GM23338 (cell line): ENCODE measurements around the gene TRAF1. TPM values are rescaled to one million over a fixed set of nuclear protein-coding genes. Genes with fewer than 3 reads are reported as not detected.

Experiments used
- ATAC-seq: fragments of 200-7000 bp; cut with Tn5 transposase; 3 replicates; pipeline ENCODE4 v1.9.1; 2020
- DNase-seq: peaks from one replicate; pipeline ENCODE4 v3.0.0-alpha.2; 2015; ENCODE audit warnings: low spot score
- H2AFZ ChIP-seq: fragments of 200-600 bp; sonication (generic); 2 replicates; pipeline ENCODE4 v1.8.0; 2016; ENCODE audit warnings: antibody characterized with exemption, mild to moderate bottlenecking, moderate library complexity
- H3F3A ChIP-seq: fragments of 200-600 bp; sonication (generic); replicated peaks from 2 replicates; pipeline ENCODE4 v1.8.0; 2017; ENCODE audit warnings: antibody characterized with exemption, mixed run types, low read depth
- H3K27ac ChIP-seq: fragments of 200-600 bp; sonication (generic); 2 replicates; pipeline ENCODE4 v1.6.1; 2016; ENCODE audit warnings: low read depth
- H3K27me3 ChIP-seq: fragments of 200-600 bp; sonication (generic); 2 replicates; pipeline ENCODE4 v1.8.0; 2016; ENCODE audit warnings: mild to moderate bottlenecking, mixed run types, moderate library complexity; ENCODE audit not compliant: insufficient read depth
- H3K36me3 ChIP-seq: fragments of 200-600 bp; sonication (generic); 2 replicates; pipeline ENCODE4 v1.8.0; 2016; ENCODE audit warnings: mild to moderate bottlenecking; ENCODE audit not compliant: insufficient read depth
- H3K4me1 ChIP-seq: fragments of 200-600 bp; sonication (generic); 2 replicates; pipeline ENCODE4 v1.8.0; 2016; ENCODE audit warnings: mild to moderate bottlenecking, moderate library complexity; ENCODE audit not compliant: insufficient read depth
- H3K4me2 ChIP-seq: fragments of 200-600 bp; sonication (generic); 2 replicates; pipeline ENCODE4 v1.7.1; 2017; ENCODE audit warnings: mixed run types
- H3K4me3 ChIP-seq: fragments of 200-600 bp; sonication (generic); 2 replicates; pipeline ENCODE4 v1.6.1; 2016; ENCODE audit warnings: mixed run types
- H3K79me2 ChIP-seq: fragments of 200-600 bp; sonication (generic); replicated peaks from 2 replicates; pipeline ENCODE4 v1.8.0; 2017; ENCODE audit warnings: mild to moderate bottlenecking; ENCODE audit not compliant: insufficient read depth
- H3K9me2 ChIP-seq: fragments of 200-600 bp; sonication (generic); 2 replicates; pipeline ENCODE4 v1.8.0; 2017; ENCODE audit not compliant: insufficient read depth
- H4K20me1 ChIP-seq: fragments of 200-600 bp; sonication (generic); replicated peaks from 2 replicates; pipeline ENCODE4 v1.8.0; 2017; ENCODE audit warnings: mild to moderate bottlenecking; ENCODE audit not compliant: insufficient read depth
- H3K27ac Mint-ChIP-seq: 2 replicates; pipeline ENCODE4 v1.8.0; 2020; ENCODE audit warnings: inconsistent platforms, mild to moderate bottlenecking, moderate library complexity, mixed read lengths
- H3K27me3 Mint-ChIP-seq: 3 replicates; pipeline ENCODE4 v1.8.0; 2022; ENCODE audit warnings: low read depth, mild to moderate bottlenecking, moderate library complexity, mixed read lengths, inconsistent platforms; ENCODE audit not compliant: insufficient read depth, poor library complexity
- H3K36me3 Mint-ChIP-seq: 3 replicates; pipeline ENCODE4 v1.8.0; 2021; ENCODE audit warnings: low read depth, mild to moderate bottlenecking, inconsistent platforms, moderate library complexity, mixed read lengths
- H3K4me1 Mint-ChIP-seq: 3 replicates; pipeline ENCODE4 v1.8.0; 2020; ENCODE audit warnings: mild to moderate bottlenecking, inconsistent platforms, mixed read lengths
- H3K4me3 Mint-ChIP-seq: 3 replicates; pipeline ENCODE4 v1.8.0; 2021; ENCODE audit warnings: moderate library complexity, mild to moderate bottlenecking, inconsistent platforms, mixed read lengths
- H3K9me3 Mint-ChIP-seq: 3 replicates; pipeline ENCODE4 v1.8.0; 2020; ENCODE audit warnings: moderate library complexity, mild to moderate bottlenecking, inconsistent platforms, mixed read lengths
- CREB1 ChIP-seq: fragments of 250-450 bp; sonication (Bioruptor Pico); IDR thresholded peaks from 2 replicates; pipeline ENCODE4 v1.5.0; 2020; ENCODE audit warnings: low read depth, mild to moderate bottlenecking, moderate library complexity
- CTCF ChIP-seq, 2 experiments: fragments of 200-600 bp in 1 of 2; sonication (generic) in 1 of 2; conservative IDR thresholded peaks; 2 replicates each; pipeline versions ENCODE4 v1.5.1 to v1.6.1; 2016 to 2017; ENCODE audit warnings: antibody characterized with exemption in 2 of 2, low read depth in 2 of 2, mild to moderate bottlenecking in 2 of 2, moderate library complexity in 1 of 2
- ETS1 ChIP-seq: IDR thresholded peaks from 2 replicates; pipeline ENCODE4 v1.6.1; 2016; ENCODE audit warnings: antibody characterized with exemption
- EZH2 ChIP-seq: fragments of 200-600 bp; sonication (generic); IDR thresholded peaks from one replicate; pipeline ENCODE4 v1.8.0; 2017; ENCODE audit warnings: antibody characterized with exemption, mild to moderate bottlenecking, low read depth; ENCODE audit not compliant: unreplicated experiment
- EZH2phosphoT487 ChIP-seq: fragments of 200-600 bp; sonication (generic); IDR thresholded peaks from one replicate; pipeline ENCODE4 v1.8.1; 2018; ENCODE audit warnings: antibody characterized with exemption; ENCODE audit not compliant: unreplicated experiment
- JUNB ChIP-seq: IDR thresholded peaks from one replicate; pipeline ENCODE4 v1.6.1; 2016; ENCODE audit warnings: antibody characterized with exemption; ENCODE audit not compliant: unreplicated experiment
- NANOG ChIP-seq: IDR thresholded peaks from 2 replicates; pipeline ENCODE4 v1.6.1; 2016; ENCODE audit warnings: antibody characterized with exemption, borderline replicate concordance
- POLR2AphosphoS5 ChIP-seq: IDR thresholded peaks from 2 replicates; pipeline ENCODE4 v1.6.1; 2016; ENCODE audit warnings: antibody characterized with exemption, low read depth
- REST ChIP-seq: IDR thresholded peaks from one replicate; pipeline ENCODE4 v1.6.1; 2018; ENCODE audit warnings: antibody characterized with exemption; ENCODE audit not compliant: unreplicated experiment
- STAT1 ChIP-seq: IDR thresholded peaks from one replicate; pipeline ENCODE4 v1.6.1; 2016; ENCODE audit warnings: antibody characterized with exemption; ENCODE audit not compliant: unreplicated experiment
- ZNF114 ChIP-seq: fragments of 250-450 bp; sonication (Bioruptor Pico); IDR thresholded peaks from 2 replicates; pipeline ENCODE4 v1.5.0; 2020; ENCODE audit warnings: mild to moderate bottlenecking, moderate library complexity
- ZNF331 ChIP-seq: fragments of 250-450 bp; sonication (Bioruptor Pico); IDR thresholded peaks from 2 replicates; pipeline ENCODE4 v1.5.0; 2020; ENCODE audit warnings: low read depth, mild to moderate bottlenecking, moderate library complexity
- ZNF462 ChIP-seq: fragments of 250-450 bp; sonication (Bioruptor Pico); IDR thresholded peaks from 2 replicates; pipeline ENCODE4 v1.5.0; 2020; ENCODE audit warnings: mild to moderate bottlenecking, moderate library complexity
- polyA plus RNA-seq: library from polyadenylated mRNA; unstranded; fragments of >200 nt; fragmentation: Nextera tagmentation; extraction: Ambion mirVana; gene quantifications from 2 replicates; pipeline ENCODE4 v1.2.1, GENCODE V29; 2016
- total RNA-seq: library from RNA; depleted of rRNA; stranded (reverse); fragments of >200 nt; shearing (Covaris generic); gene quantifications from 2 replicates; pipeline ENCODE4 v1.2.3, GENCODE V29; 2014

TRAF1 gene
- total and polyA plus RNA-seq, 2 experiments from 2014 or later: 0.39 to 1.4 TPM

GRCh38 chr9:120892748-120893610, 33.6 kb downstream of the TRAF1 start:
- Mint-ChIP-seq H3K27me3 (peaks cover 18% of the 10 kb centered on the region), H3K4me3 (no peak overlapping the region), H3K27ac (no peak overlapping the region), H3K4me1 (peaks cover 20% of the 10 kb centered on the region), H3K36me3 (no peaks in the 10 kb centered on the region), H3K9me3 (no peaks in the 10 kb centered on the region)
- Histone ChIP-seq H3K27ac (no peak overlapping the region), H3K79me2 (no peaks in the 10 kb centered on the region), H3K4me1 (peaks cover 9% of the 10 kb centered on the region; the same call in 1 of the 2 replicates), H3K4me3 (no peak overlapping the region), H3K9me2 (no peaks in the 10 kb centered on the region), H3F3A (peaks cover 8% of the 10 kb centered on the region), H4K20me1 (no peaks in the 10 kb centered on the region), H3K36me3 (no peaks in the 10 kb centered on the region), H2AFZ (no peak overlapping the region), H3K4me2 (no peak overlapping the region), H3K27me3 (peaks cover 21% of the 10 kb centered on the region)
- no peak for DNase-seq
- ATAC-seq: no peak
- no peak for TF ChIP-seq ZNF114 (CRISPR knock-in tag)
- no peak for TF ChIP-seq STAT1
- TF ChIP-seq ETS1: no peak
- no peak for TF ChIP-seq EZH2phosphoT487
- no peak for TF ChIP-seq REST
- TF ChIP-seq CTCF (conservative IDR thresholded peaks at IDR 0.05; ENCODE audit: low read depth in 2 of 2): no peak
- no peak for TF ChIP-seq ZNF462
- no peak for TF ChIP-seq EZH2
- TF ChIP-seq NANOG: no peak
- no peak for TF ChIP-seq ZNF331
- TF ChIP-seq CREB1: no peak
- TF ChIP-seq POLR2AphosphoS5: no peak
- no peak for TF ChIP-seq JUNB
